HG03558 (cell line): Measurements from ENCODE around the gene SIM1.

Experiments
- ATAC-seq: cut with Tn5 transposase; IDR thresholded peaks from one replicate; pipeline ENCODE4 v1.9.1; 2021; ENCODE audit warnings: moderate number of reproducible peaks; ENCODE audit not compliant: unreplicated experiment; ENCODE audit errors: extremely low read depth

The SIM1 gene, protein sequence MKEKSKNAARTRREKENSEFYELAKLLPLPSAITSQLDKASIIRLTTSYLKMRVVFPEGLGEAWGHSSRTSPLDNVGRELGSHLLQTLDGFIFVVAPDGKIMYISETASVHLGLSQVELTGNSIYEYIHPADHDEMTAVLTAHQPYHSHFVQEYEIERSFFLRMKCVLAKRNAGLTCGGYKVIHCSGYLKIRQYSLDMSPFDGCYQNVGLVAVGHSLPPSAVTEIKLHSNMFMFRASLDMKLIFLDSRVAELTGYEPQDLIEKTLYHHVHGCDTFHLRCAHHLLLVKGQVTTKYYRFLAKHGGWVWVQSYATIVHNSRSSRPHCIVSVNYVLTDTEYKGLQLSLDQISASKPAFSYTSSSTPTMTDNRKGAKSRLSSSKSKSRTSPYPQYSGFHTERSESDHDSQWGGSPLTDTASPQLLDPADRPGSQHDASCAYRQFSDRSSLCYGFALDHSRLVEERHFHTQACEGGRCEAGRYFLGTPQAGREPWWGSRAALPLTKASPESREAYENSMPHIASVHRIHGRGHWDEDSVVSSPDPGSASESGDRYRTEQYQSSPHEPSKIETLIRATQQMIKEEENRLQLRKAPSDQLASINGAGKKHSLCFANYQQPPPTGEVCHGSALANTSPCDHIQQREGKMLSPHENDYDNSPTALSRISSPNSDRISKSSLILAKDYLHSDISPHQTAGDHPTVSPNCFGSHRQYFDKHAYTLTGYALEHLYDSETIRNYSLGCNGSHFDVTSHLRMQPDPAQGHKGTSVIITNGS

GRCh38 chr6:100464903-100465700, at the start of gene SIM1:
TSS of gene SIM1 (minus strand) at chr6:100464921. CDS start at chr6:100463468, 1,453 bp downstream.
- no peak for ATAC-seq

DNA sequence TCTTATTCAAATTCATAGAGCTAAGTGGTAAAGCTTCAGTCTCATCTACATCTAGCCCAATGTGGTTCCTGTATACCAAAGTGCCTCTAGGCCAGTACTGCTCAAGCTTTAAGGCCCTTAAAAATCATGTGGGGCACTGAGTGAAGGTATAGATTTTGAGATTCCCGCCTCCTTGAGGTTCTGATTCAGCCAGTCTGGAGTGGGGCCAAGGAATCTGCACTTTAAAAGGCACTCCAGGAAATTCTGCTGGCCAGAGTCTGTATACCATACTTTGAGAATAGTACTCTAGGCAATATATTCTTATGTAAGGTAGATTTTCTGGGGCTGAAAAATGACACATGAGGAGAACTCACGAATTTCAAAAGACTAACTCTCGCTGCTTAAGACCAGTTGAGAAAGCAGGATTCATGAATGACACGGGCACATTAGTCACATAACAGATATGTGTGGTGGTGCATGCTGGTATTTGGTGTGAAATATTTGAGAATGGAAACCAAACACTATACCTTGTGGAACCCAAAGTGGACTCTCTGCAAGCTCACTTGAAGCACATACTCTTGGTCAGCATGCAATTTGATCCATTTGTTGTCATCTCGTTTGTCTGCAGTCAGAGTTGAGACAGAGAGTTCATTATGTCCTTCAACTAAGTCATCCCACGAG, 47.6 kb upstream of the SIM1 start:
- ATAC-seq, result no peak

DNA sequence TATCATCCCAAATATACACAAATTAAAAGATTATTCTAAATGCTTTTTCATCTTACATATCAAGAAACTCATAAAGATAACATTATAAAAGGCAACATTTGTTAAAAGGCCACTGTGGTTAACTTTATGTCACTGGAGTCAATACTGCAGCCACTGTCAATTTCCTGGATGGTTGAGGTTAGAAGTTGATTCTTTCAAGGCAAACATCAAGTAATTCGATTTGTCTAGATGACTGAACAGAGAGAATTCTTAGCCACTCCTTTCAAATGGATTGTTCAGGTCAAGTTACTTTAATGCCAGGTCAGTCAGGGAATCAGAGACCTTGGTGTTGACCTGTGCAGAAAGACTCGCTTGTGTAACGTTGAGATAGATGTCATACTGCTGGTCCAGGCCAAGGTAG, 44.4 kb upstream of the SIM1 start:
- ATAC-seq, result no peak

DNA sequence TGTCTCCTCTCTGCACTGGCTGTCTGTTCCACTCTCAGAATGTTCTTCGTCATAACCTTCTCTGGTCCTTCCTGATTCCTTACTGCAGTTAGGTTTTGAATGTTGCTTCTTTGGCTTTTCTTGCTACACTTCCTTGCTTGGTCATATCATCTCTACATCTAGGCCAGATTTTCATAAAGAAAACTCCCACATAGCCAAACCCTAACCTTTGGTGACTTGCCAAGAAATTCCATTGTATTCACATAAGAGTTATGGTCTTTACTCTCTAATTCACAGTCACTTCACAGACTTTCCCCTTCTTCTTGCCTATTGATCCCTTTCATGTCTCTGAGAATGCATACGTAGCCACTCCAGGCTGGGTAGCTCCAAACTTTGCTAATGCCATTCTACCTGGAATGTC, 41.9 kb upstream of the SIM1 start:
- no peak for ATAC-seq

DNA sequence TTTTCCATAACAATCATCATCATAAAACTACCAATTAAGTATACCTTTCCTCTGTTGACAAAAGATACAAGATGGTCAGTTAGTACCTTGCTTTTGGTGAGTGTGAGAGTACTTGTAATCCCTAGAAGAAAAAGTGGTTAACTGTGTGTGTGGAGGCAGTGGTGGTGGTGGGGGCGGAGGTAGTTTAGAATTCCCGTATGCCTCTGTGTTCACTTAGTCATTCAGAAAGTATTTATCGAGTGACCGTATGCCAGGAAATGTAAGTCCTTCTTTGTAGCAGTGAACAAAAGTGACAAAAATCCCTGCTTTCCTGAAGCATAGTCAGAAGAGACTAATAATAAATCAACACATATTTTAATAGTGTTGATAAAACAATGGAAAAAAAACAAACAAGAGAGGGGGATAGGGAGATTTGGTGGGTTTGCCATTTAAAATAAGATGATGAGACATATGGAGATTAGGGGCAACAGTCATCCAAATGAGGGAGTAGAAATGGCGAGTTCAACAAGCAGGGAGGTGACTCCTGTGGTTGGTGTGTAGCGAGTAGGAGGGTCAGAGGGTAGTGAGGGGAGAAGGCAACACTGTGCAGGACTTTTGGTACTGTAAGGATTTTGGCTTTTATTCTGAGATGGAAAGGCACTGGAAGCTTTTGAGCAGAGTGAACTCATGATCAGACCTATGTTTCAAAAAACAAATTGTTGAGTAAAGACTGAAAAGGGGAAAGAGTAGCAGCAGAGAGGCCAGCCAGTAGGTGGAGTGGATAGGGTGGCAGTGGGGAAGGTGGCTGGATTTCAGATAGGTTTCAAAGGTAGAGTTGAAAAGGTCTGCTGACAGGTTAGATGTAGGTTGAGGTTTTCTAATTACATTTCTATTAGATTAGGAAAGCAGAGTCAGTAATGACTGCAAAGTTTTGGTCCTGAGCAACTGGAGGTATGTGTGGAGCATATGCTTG, 40.3 kb upstream of the SIM1 start:
- ATAC-seq, result no peak

GRCh38 chr6:100503043-100503705, 38.5 kb upstream of the SIM1 start:
- ATAC-seq, result no peak

DNA sequence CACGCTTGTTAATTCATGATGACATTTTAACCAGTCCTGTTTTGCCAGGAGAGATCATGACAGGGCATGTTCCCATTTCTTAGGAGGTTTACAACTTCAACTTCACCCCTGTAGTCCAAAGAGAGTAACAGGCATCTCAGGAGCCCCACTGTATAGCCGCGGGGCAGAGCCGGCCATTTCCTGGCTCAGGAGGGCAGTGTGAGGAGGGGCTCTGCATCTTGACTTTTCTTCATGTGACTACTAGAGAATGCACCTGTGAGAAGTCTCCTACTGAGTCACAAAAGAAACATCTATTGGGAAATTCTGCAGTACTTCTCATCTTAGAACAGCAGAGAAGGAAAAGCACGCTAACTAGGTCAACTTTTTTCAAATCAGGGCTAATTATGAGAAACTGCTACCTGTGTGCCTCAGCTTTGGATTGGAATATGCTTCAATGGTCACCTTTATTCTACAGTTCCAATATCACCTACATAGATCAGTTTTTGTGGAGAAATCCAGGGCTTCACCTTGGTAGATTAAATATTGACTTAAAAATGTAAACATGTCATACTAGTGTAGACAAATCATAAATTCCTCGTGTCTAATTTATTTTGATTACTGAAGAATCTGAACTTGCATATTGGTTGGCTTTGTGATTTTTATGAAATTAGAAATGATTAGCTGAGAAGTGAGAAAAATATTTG, 28.6 kb upstream of the SIM1 start:
- no peak for ATAC-seq

- ATAC-seq, result no peak
Observed at GRCh38 chr6:100491952-100492670, 27.4 kb upstream of the SIM1 start.

GRCh38 chr6:100490065-100490464, 25.3 kb upstream of the SIM1 start:
- ATAC-seq, result no peak

DNA sequence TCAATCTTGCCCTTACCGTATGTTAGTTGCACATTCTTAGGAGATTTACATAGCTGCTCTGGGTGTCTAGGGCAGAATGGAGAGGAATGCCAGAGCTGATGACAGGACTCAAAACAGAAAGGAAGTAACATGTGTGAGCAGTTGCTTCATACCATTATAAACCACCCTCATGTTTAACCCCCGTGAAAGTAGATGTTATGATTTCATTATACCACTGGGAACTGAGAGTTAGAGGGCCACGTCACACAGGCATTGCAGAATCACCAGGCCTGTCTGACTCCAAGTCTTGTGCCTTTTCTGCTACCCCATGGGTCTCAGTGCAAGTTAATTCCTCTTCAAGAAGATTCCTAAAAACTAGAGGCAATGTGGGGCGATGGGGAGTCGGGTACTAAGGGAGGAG, 23.5 kb upstream of the SIM1 start:
- no peak for ATAC-seq

GRCh38 chr6:100487638-100488037, 22.9 kb upstream of the SIM1 start:
- ATAC-seq, result no peak

GRCh38 chr6:100485268-100485667, 20.5 kb upstream of the SIM1 start:
- ATAC-seq, result no peak

- ATAC-seq, result no peak
Observed at GRCh38 chr6:100484474-100484873, 19.8 kb upstream of the SIM1 start.

GRCh38 chr6:100482698-100483097, 18.0 kb upstream of the SIM1 start:
- no peak for ATAC-seq

GRCh38 chr6:100479179-100480035, 14.7 kb upstream of the SIM1 start:
- no peak for ATAC-seq

DNA sequence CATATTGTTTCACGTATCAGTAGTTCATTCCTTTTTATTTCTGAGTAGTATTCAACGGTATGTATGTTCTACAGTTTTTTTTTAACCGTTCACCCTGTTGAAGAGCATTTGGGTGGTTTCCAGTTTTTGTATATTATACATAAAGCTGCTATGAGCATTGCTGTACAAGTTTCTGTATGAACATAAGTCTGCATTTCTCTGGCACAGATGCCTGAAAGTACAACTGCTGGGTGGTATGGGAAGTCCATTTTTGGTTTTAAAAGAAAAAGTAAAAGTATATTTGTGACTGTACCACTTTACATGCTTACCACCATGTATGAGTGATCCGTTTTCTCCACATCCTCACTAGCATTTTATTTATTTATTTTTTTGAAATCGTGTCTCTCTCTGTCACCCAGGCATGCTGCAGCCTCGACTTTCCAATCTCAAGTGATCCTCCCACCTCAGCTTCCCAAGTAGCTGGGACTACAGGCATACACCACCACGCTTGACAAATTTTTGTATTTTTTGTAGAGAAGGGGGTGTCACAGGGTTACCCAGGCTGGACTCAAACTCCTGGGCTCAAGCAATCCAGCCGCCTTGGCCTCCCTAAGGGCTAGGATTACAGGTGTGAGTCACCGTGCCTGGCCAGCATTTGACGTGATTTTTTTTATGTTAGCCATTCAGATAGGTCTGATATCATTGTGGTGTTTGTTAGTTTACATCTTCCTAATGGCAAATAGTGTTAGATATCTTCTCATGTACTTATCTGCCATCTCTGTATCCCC, 11.0 kb upstream of the SIM1 start:
- peak; percentile 74 for ATAC-seq
